ENCODE results near the gene KCNT2. TPM values are rescaled to one million over a fixed set of nuclear protein-coding genes. Genes with fewer than 3 reads are reported as not detected.
A peak's percentile ranks its signal among the peaks of the same experiment; 100 is the strongest.

KCNT2 gene
- total and polyA plus RNA-seq, 4 donors: 0.84 to 18.7 (median 2.0) TPM

GRCh38 chr1:196400478-196401451, 207.5 kb downstream of the KCNT2 start:
- Histone ChIP-seq H3K36me3 (ENCODE audit: control insufficient read depth in 4 of 4, insufficient read depth in 4 of 4, low read length in 4 of 4) (no peaks in the 10 kb centered on the region), H3K9ac (ENCODE audit: insufficient read depth in 1 of 2, low read length in 2 of 2) (no peak overlapping the region), H3K4me3 (no peak overlapping the region), H3K9me3 (ENCODE audit: control insufficient read depth in 4 of 4, insufficient read depth in 3 of 4, low read length in 3 of 4) (no peaks in the 10 kb centered on the region), H3K4me1 (ENCODE audit: control insufficient read depth in 5 of 5, insufficient read depth in 5 of 5, low read length in 5 of 5) (peaks cover 0 to 2% (median 0%) of the 10 kb centered on the region in 5 donors), H3K27ac (ENCODE audit: low read depth in 1 of 2, low read length in 1 of 2) (no peak overlapping the region), H3K27me3 (ENCODE audit: control insufficient read depth in 3 of 3, insufficient read depth in 3 of 3, low read length in 2 of 3) (no peaks in the 10 kb centered on the region)
- WGBS, 2 donors: 62 to 65% methylated on average over 7 of the region's 7 CpGs
- DNase-seq (peak in 2 of 3 donors; percentile 23 to 43), ATAC-seq (ENCODE audit: insufficient read depth, low FRiP score) (peak; percentile 73)
- no peak for TF ChIP-seq CTCF (IDR thresholded peaks at IDR 0.05; ENCODE audit: control extremely low read depth, extremely low read depth)

GRCh38 chr1:196399713-196400112, 208.5 kb downstream of the KCNT2 start:
- no peak for TF ChIP-seq CTCF (IDR thresholded peaks at IDR 0.05; ENCODE audit: control extremely low read depth, extremely low read depth)
- Histone ChIP-seq H3K9me3 (ENCODE audit: control insufficient read depth in 4 of 4, insufficient read depth in 3 of 4, low read length in 3 of 4) (no peaks in the 10 kb centered on the region), H3K4me3 (no peak overlapping the region), H3K27ac (ENCODE audit: low read depth in 1 of 2, low read length in 1 of 2) (no peak overlapping the region), H3K27me3 (ENCODE audit: control insufficient read depth in 3 of 3, insufficient read depth in 3 of 3, low read length in 2 of 3) (no peaks in the 10 kb centered on the region), H3K9ac (ENCODE audit: insufficient read depth in 1 of 2, low read length in 2 of 2) (no peak overlapping the region), H3K4me1 (ENCODE audit: control insufficient read depth in 5 of 5, insufficient read depth in 5 of 5, low read length in 5 of 5) (peaks cover 0 to 2% (median 0%) of the 10 kb centered on the region in 5 donors), H3K36me3 (ENCODE audit: control insufficient read depth in 4 of 4, insufficient read depth in 4 of 4, low read length in 4 of 4) (no peaks in the 10 kb centered on the region)
- WGBS, 2 donors: 86 to 92% methylated on average over 2 of the region's 2 CpGs
- ATAC-seq (ENCODE audit: insufficient read depth, low FRiP score) (no peak), DNase-seq (no peak)

- 78 to 89% methylated on average over 4 of the region's 4 CpGs for WGBS, 2 donors
- Histone ChIP-seq H3K4me1 (ENCODE audit: control insufficient read depth in 5 of 5, insufficient read depth in 5 of 5, low read length in 5 of 5) (no peaks in the 10 kb centered on the region), H3K9me3 (ENCODE audit: control insufficient read depth in 4 of 4, insufficient read depth in 3 of 4, low read length in 3 of 4) (no peaks in the 10 kb centered on the region), H3K27me3 (ENCODE audit: control insufficient read depth in 3 of 3, insufficient read depth in 3 of 3, low read length in 2 of 3) (no peaks in the 10 kb centered on the region), H3K4me3 (no peak overlapping the region), H3K9ac (ENCODE audit: insufficient read depth in 1 of 2, low read length in 2 of 2) (no peak overlapping the region), H3K27ac (ENCODE audit: low read depth in 1 of 2, low read length in 1 of 2) (no peak overlapping the region), H3K36me3 (ENCODE audit: control insufficient read depth in 4 of 4, insufficient read depth in 4 of 4, low read length in 4 of 4) (no peaks in the 10 kb centered on the region)
- TF ChIP-seq CTCF (IDR thresholded peaks at IDR 0.05; ENCODE audit: control extremely low read depth, extremely low read depth): no peak
- DNase-seq: no peak
- no peak for ATAC-seq (ENCODE audit: insufficient read depth, low FRiP score)
Observed at GRCh38 chr1:196393742-196394141, 214.5 kb downstream of the KCNT2 start.
